H1 (cell line): ENCODE data around the gene SND1. TPM values are rescaled to one million over a fixed set of nuclear protein-coding genes. Genes with fewer than 3 reads are reported as not detected.

Experiments used
- CTCF ChIA-PET: fragments of 300-600 bp; sonication (Branson Sonifier 250); formaldehyde crosslinking; loops from one replicate; lab custom pipeline; 2021; ENCODE audit not compliant: partially characterized antibody; lab: Charles Lee
- POLR2A ChIA-PET: fragments of 300-600 bp; sonication (Branson Sonifier 250); formaldehyde crosslinking; loops from one replicate; lab custom pipeline; 2021; ENCODE audit warnings: inconsistent platforms; ENCODE audit not compliant: partially characterized antibody; lab: Charles Lee
- DNase-seq, 2 experiments: peaks; one replicate each; pipeline versions ENCODE4 v3.0.0 to v3.0.0-alpha.2; 2010 to 2022; ENCODE audit warnings: low spot score in 2 of 2, low read depth in 1 of 2, mixed read lengths in 1 of 2
- FAIRE-seq: peaks from 2 replicates; lab custom pipeline; 2011; peaks lifted over from hg19 to GRCh38; lab: Jason Lieb, UNC
- H2AFZ ChIP-seq: 2 replicates; pipeline ENCODE4 v1.8.1; 2012; ENCODE audit warnings: low read length, inconsistent platforms
- H2AK5ac ChIP-seq: 2 replicates; pipeline ENCODE4 v1.6.1; 2013; ENCODE audit warnings: low read depth, low read length
- H2BK120ac ChIP-seq: replicated peaks from 2 replicates; pipeline ENCODE3; 2013; ENCODE audit warnings: low read depth, low read length, inconsistent platforms
- H2BK12ac ChIP-seq: 2 replicates; pipeline ENCODE4 v1.6.1; 2013; ENCODE audit warnings: low read depth, low read length
- H2BK15ac ChIP-seq: 2 replicates; pipeline ENCODE4 v1.6.1; 2013; ENCODE audit warnings: low read length
- H2BK20ac ChIP-seq: 2 replicates; pipeline ENCODE4 v1.6.1; 2013; ENCODE audit warnings: low read length
- H2BK5ac ChIP-seq: 2 replicates; pipeline ENCODE4 v1.6.1; 2013; ENCODE audit warnings: low read depth, low read length
- H3K14ac ChIP-seq: 2 replicates; pipeline ENCODE4 v1.6.1; 2013; ENCODE audit warnings: inconsistent platforms; ENCODE audit not compliant: insufficient read length
- H3K18ac ChIP-seq: 2 replicates; pipeline ENCODE4 v1.6.1; 2013; ENCODE audit warnings: low read length; ENCODE audit errors: extremely low read depth
- H3K23ac ChIP-seq: 2 replicates; pipeline ENCODE4 v1.6.1; 2013; ENCODE audit warnings: inconsistent platforms; ENCODE audit not compliant: insufficient read length
- H3K23me2 ChIP-seq: 2 replicates; pipeline ENCODE4 v1.6.1; 2013; ENCODE audit warnings: low read depth, low read length
- H3K27ac ChIP-seq: 2 replicates; pipeline ENCODE4 v1.6.1; 2011; ENCODE audit warnings: low read depth, low read length, inconsistent platforms
- H3K27me3 ChIP-seq, 4 experiments: replicated peaks in 1 of 4; 1 replicate in 1 of 4; 2 replicates in 3 of 4; pipeline versions ENCODE4 v1.6.1 to v1.8.1; 2011 to 2013; ENCODE audit warnings: low read length in 3 of 4, mild to moderate bottlenecking in 3 of 4, inconsistent platforms in 2 of 4, mixed read lengths in 2 of 4, moderate library complexity in 1 of 4; ENCODE audit not compliant: control insufficient read depth in 3 of 4, insufficient read depth in 3 of 4; ENCODE audit errors: extremely low read depth in 1 of 4
- H3K36me3 ChIP-seq, 4 experiments: 2 replicates each; pipeline versions ENCODE4 v1.6.1 to v1.8.1; 2011 to 2013; ENCODE audit warnings: mild to moderate bottlenecking in 4 of 4, low read length in 3 of 4, moderate library complexity in 2 of 4, control low read depth in 1 of 4, inconsistent platforms in 1 of 4; ENCODE audit not compliant: insufficient read depth in 4 of 4, control insufficient read depth in 2 of 4
- H3K4ac ChIP-seq: replicated peaks from 2 replicates; pipeline ENCODE3; 2013; ENCODE audit warnings: low read length, low read depth, mixed read lengths, inconsistent platforms; ENCODE audit not compliant: insufficient read length
- H3K4me1 ChIP-seq, 4 experiments: replicated peaks in 1 of 4; 1 replicate in 1 of 4; 2 replicates in 3 of 4; pipeline versions ENCODE4 v1.6.1 to v1.8.1; 2011 to 2013; ENCODE audit warnings: low read length in 3 of 4, inconsistent platforms in 2 of 4, mixed read lengths in 1 of 4; ENCODE audit not compliant: insufficient read depth in 4 of 4, control insufficient read depth in 3 of 4
- H3K4me2 ChIP-seq, 2 experiments: 2 replicates each; pipeline versions ENCODE4 v1.6.1 to v1.8.1; 2011 to 2013; ENCODE audit warnings: low read depth in 2 of 2, low read length in 2 of 2, control low read depth in 1 of 2, inconsistent platforms in 1 of 2, mild to moderate bottlenecking in 1 of 2; ENCODE audit not compliant: insufficient read depth in 1 of 2
- H3K4me3 ChIP-seq, 4 experiments: fragments of 200-600, 300-600 bp in 1 of 4; sonication (generic), shearing (Covaris generic), sonication (Bioruptor Twin) in 1 of 4; 2 replicates each; pipeline versions ENCODE4 v1.5.1 to v1.8.1; 2011 to 2016; ENCODE audit warnings: low read length in 4 of 4, low read depth in 3 of 4, control low read depth in 2 of 4, inconsistent platforms in 2 of 4, mild to moderate bottlenecking in 2 of 4, mixed read lengths in 1 of 4, moderate library complexity in 1 of 4; ENCODE audit not compliant: insufficient read depth in 2 of 4; ENCODE audit errors: extremely low read depth in 1 of 4
- H3K56ac ChIP-seq: replicated peaks from 2 replicates; pipeline ENCODE3; 2013; ENCODE audit warnings: low read depth, mild to moderate bottlenecking, mixed read lengths, low read length, inconsistent platforms; ENCODE audit not compliant: insufficient read length
- H3K79me1 ChIP-seq: 2 replicates; pipeline ENCODE4 v1.6.1; 2013; ENCODE audit warnings: low read depth, low read length, control low read depth
- H3K79me2 ChIP-seq, 2 experiments: 2 replicates each; pipeline versions ENCODE4 v1.6.1 to v1.8.1; 2012 to 2013; ENCODE audit warnings: low read length in 2 of 2, mild to moderate bottlenecking in 2 of 2, inconsistent platforms in 1 of 2; ENCODE audit not compliant: insufficient read depth in 2 of 2, control insufficient read depth in 1 of 2
- H3K9ac ChIP-seq, 4 experiments: replicated peaks in 1 of 4; 1 replicate in 1 of 4; 2 replicates in 3 of 4; pipeline versions ENCODE4 v1.6.1 to v1.8.1; 2011 to 2013; ENCODE audit warnings: low read depth in 3 of 4, low read length in 3 of 4, control low read depth in 2 of 4, mild to moderate bottlenecking in 2 of 4, moderate library complexity in 2 of 4, inconsistent platforms in 1 of 4; ENCODE audit errors: extremely low read depth in 1 of 4
- H3K9me3 ChIP-seq, 2 experiments: 2 replicates each; pipeline versions ENCODE4 v1.6.1 to v1.8.1; 2012 to 2013; ENCODE audit warnings: mild to moderate bottlenecking in 2 of 2, moderate library complexity in 2 of 2, control low read depth in 1 of 2, inconsistent platforms in 1 of 2, low read depth in 1 of 2, low read length in 1 of 2, mixed read lengths in 1 of 2; ENCODE audit not compliant: insufficient read depth in 2 of 2
- H4K20me1 ChIP-seq, 2 experiments: replicated peaks in 1 of 2; 2 replicates each; pipeline versions ENCODE3 to v1.8.1; 2011 to 2013; ENCODE audit warnings: inconsistent platforms in 2 of 2, low read length in 2 of 2, mild to moderate bottlenecking in 1 of 2; ENCODE audit not compliant: insufficient read depth in 2 of 2, control insufficient read depth in 1 of 2
- H4K5ac ChIP-seq: 2 replicates; pipeline ENCODE4 v1.6.1; 2013; ENCODE audit warnings: low read length, low read depth, mixed read lengths, inconsistent platforms; ENCODE audit not compliant: insufficient read length
- H4K8ac ChIP-seq: 2 replicates; pipeline ENCODE4 v1.8.0; 2013; ENCODE audit warnings: mild to moderate bottlenecking, moderate library complexity, low read length, inconsistent platforms; ENCODE audit not compliant: insufficient read depth; ENCODE audit errors: extremely low read depth
- H4K91ac ChIP-seq: replicated peaks from 2 replicates; pipeline ENCODE3; 2013; ENCODE audit warnings: low read length, mixed read lengths, inconsistent platforms; ENCODE audit not compliant: insufficient read length
- GTF2F1 ChIP-seq: IDR thresholded peaks from 2 replicates; pipeline ENCODE4 v1.6.1; 2012; ENCODE audit warnings: low read depth, low read length, improper control_type of control experiment, borderline replicate concordance
- MAX ChIP-seq: IDR thresholded peaks from 2 replicates; pipeline ENCODE4 v1.6.1; 2012; ENCODE audit warnings: inconsistent platforms
- RAD21 ChIP-seq, 2 experiments: IDR thresholded peaks in 1 of 2; conservative IDR thresholded peaks in 1 of 2; 2 replicates each; pipeline ENCODE4 v1.6.1; 2011; ENCODE audit warnings: low read depth in 2 of 2, low read length in 2 of 2, improper control_type of control experiment in 1 of 2, inconsistent platforms in 1 of 2, mild to moderate bottlenecking in 1 of 2, moderate library complexity in 1 of 2
- RBBP5 ChIP-seq: IDR thresholded peaks from 2 replicates; pipeline ENCODE4 v1.7.1; 2012; ENCODE audit warnings: low read depth, mild to moderate bottlenecking, inconsistent platforms, low read length, moderate library complexity, borderline replicate concordance
- WGBS, 2 experiments: shearing (Covaris generic) in 1 of 2; methylation state at CpG; one replicate each; pipeline versions ENCODE4 v1.1.6 to v1.1.7; 2013 to 2015; ENCODE audit warnings: low lambda C conversion rate in 2 of 2, mixed read lengths in 2 of 2, inconsistent platforms in 1 of 2, low coverage in 1 of 2, missing lambda C conversion rate in 1 of 2; ENCODE audit not compliant: insufficient replicate concordance in 2 of 2, insufficient coverage in 1 of 2, insufficient read length in 1 of 2; ENCODE audit errors: extremely low coverage in 1 of 2, missing lambda C conversion rate in 1 of 2; 5-methylcytosine and 5-hydroxymethylcytosine counted together
- polyA plus RNA-seq, 7 experiments: library from polyadenylated mRNA; depleted of rRNA in 3 of 7; stranded (reverse) in 5 of 7; unstranded in 2 of 7; fragments of >200 nt in 5 of 7; fragments of 200-250 nt in 2 of 7; gene quantifications; 1 replicate in 5 of 7; 2 replicates in 1 of 7; 4 replicates in 1 of 7; pipeline versions ENCODE4 v1.2.1 to v1.2.3, GENCODE V29; 2011 to 2013; ENCODE audit warnings: missing spikeins in 2 of 7, mixed read lengths in 2 of 7
- total RNA-seq: library from RNA; stranded (reverse); fragmentation: NEBNext Ultra II Directional; extraction: Animal tissue kit (Norgen Biotek cat#: 25700); gene quantifications from 2 replicates; pipeline ENCODE4 v1.2.1, GENCODE V29; 2021

Gene SND1
- total and polyA plus RNA-seq, 2 of the 8 experiments (the other 6 are each of a cell fraction or from before 2014, with no cell fraction given): 122 to 290 TPM

- Histone ChIP-seq H3K4me3 (no peak overlapping the region), H3K79me1 (no peaks in the 10 kb centered on the region), H3K14ac (no peak overlapping the region), H3K4me1 (peaks cover 0 to 3% (median 0%) of the 10 kb centered on the region in 4 experiments; a peak in 3 of 7 replicates), H2BK5ac (no peak overlapping the region), H2BK15ac (no peak overlapping the region), H2BK20ac (no peak overlapping the region), H3K9me3 (no peaks in the 10 kb centered on the region), H3K4me2 (no peak overlapping the region), H2BK12ac (no peak overlapping the region), H3K23me2 (no peaks in the 10 kb centered on the region), H4K20me1 (peaks cover 7 to 8% of the 10 kb centered on the region in 2 experiments), H3K4ac (no peak overlapping the region), H3K9ac (no peak overlapping the region), H3K27me3 (no peaks in the 10 kb centered on the region), H3K23ac (no peak overlapping the region), H4K5ac (no peak overlapping the region), H3K18ac (no peak overlapping the region), H3K79me2 (no peaks in the 10 kb centered on the region), H3K56ac (no peak overlapping the region), H4K8ac (no peak overlapping the region), H2BK120ac (no peak overlapping the region), H3K27ac (no peak overlapping the region), H3K36me3 (no peaks in the 10 kb centered on the region), H2AFZ (no peak overlapping the region), H2AK5ac (no peak overlapping the region), H4K91ac (no peak overlapping the region)
- DNase-seq: no peak
- TF ChIP-seq RAD21 (IDR thresholded peaks at IDR 0.05 in 1 of 2, conservative IDR thresholded peaks at IDR 0.05 in 1 of 2; ENCODE audit: low read depth in 2 of 2, low read length in 2 of 2): no peak
- TF ChIP-seq MAX: no peak
- no peak for TF ChIP-seq GTF2F1
- no peak for TF ChIP-seq RBBP5
- ChIA-PET POLR2A (no interaction called here), CTCF (interaction anchor here (0.6 to 8.7 kb wide), 9 partner anchors 8 to 360 kb away, joined by 3 to 47 read pairs (median 3); no protein-coding TSS in a partner anchor)
- 91% methylated on average over 5 of the region's 5 CpGs; no CpG with 5 or more reads in 1 of the 2 experiments for WGBS, 2 experiments
- FAIRE-seq: no peak
Observed at GRCh38 chr7:128067983-128068382, 416.0 kb downstream of the SND1 start.
